HEK293 (cell line): ENCODE data around the gene ARL3.

ENCODE experiments used
- CTCF ChIA-PET: fragments of 350-600 bp; formaldehyde crosslinking; extraction: SDS; loops from one replicate; lab custom pipeline; 2021; ENCODE audit warnings: antibody characterized with exemption; lab: Yijun Ruan, JAX
- POLR2A ChIA-PET: fragments of 300-600 bp; formaldehyde crosslinking; extraction: SDS; loops from one replicate; lab custom pipeline; 2020; ENCODE audit warnings: antibody characterized with exemption, inconsistent platforms; lab: Yijun Ruan, JAX
- H3K27ac ChIP-seq: fragments of 200-500 bp; sonication (Bioruptor generic); 2 replicates; pipeline ENCODE4 v1.5.1; 2014; ENCODE audit warnings: low read depth, low read length, control low read depth, inconsistent platforms; ENCODE audit errors: extremely low read depth
- H3K36me3 ChIP-seq, 2 experiments: fragments of 200-500 bp in 1 of 2; sonication (Bioruptor generic) in 1 of 2; 1 replicate in 1 of 2; 2 replicates in 1 of 2; pipeline ENCODE4 v1.5.1; 2014 to 2017; ENCODE audit warnings: inconsistent platforms in 2 of 2, low read length in 2 of 2; ENCODE audit not compliant: control insufficient read depth in 2 of 2, insufficient read depth in 1 of 2
- H3K4me1 ChIP-seq: fragments of 200-500 bp; sonication (Bioruptor generic); 2 replicates; pipeline ENCODE4 v1.5.1; 2014; ENCODE audit warnings: mild to moderate bottlenecking, low read length, inconsistent platforms; ENCODE audit not compliant: control insufficient read depth, insufficient read depth
- H3K4me3 ChIP-seq: 2 replicates; pipeline ENCODE4 v1.5.1; 2011; ENCODE audit warnings: low read depth, mild to moderate bottlenecking, control low read depth, low read length, moderate library complexity
- H3K9me3 ChIP-seq: fragments of 200-500 bp; sonication (Bioruptor generic); 2 replicates; pipeline ENCODE4 v1.5.1; 2014; ENCODE audit warnings: low read depth, low read length, inconsistent platforms; ENCODE audit not compliant: control insufficient read depth, insufficient read depth
- PRDM2 ChIP-seq: fragments of 450-650 bp; formaldehyde crosslinking; IDR thresholded peaks from 2 replicates; pipeline ENCODE4 v1.5.1; 2016; ENCODE audit warnings: missing biosample characterization, missing genetic modification characterization, borderline replicate concordance
- TSHZ1 ChIP-seq: fragments of 450-650 bp; formaldehyde crosslinking; IDR thresholded peaks from 2 replicates; pipeline ENCODE4 v1.5.1; 2016; ENCODE audit warnings: missing biosample characterization, missing genetic modification characterization, borderline replicate concordance
- ZBTB1 ChIP-seq: fragments of 450-650 bp; formaldehyde crosslinking; IDR thresholded peaks from 2 replicates; pipeline ENCODE4 v1.5.1; 2016; ENCODE audit warnings: missing biosample characterization, missing genetic modification characterization
- ZBTB26 ChIP-seq: fragments of 450-650 bp; formaldehyde crosslinking; optimal IDR thresholded peaks from 2 replicates; pipeline ENCODE3; 2016; ENCODE audit warnings: missing biosample characterization, mild to moderate bottlenecking, missing genetic modification characterization
- ZNF175 ChIP-seq: fragments of 450-650 bp; formaldehyde crosslinking; IDR thresholded peaks from 2 replicates; pipeline ENCODE4 v1.5.1; 2016; ENCODE audit warnings: missing biosample characterization, missing genetic modification characterization
- ZNF184 ChIP-seq: fragments of 450-650 bp; IDR thresholded peaks from 2 replicates; pipeline ENCODE4 v1.5.1; 2018; ENCODE audit warnings: missing biosample characterization, mild to moderate bottlenecking, missing genetic modification characterization
- ZNF202 ChIP-seq: fragments of 450-650 bp; formaldehyde crosslinking; IDR thresholded peaks from 2 replicates; pipeline ENCODE4 v1.5.1; 2016; ENCODE audit warnings: missing biosample characterization, missing genetic modification characterization, borderline replicate concordance
- ZNF221 ChIP-seq: fragments of 450-650 bp; formaldehyde crosslinking; IDR thresholded peaks from 2 replicates; pipeline ENCODE4 v1.5.1; 2017; ENCODE audit warnings: missing biosample characterization, missing genetic modification characterization, borderline replicate concordance
- ZNF248 ChIP-seq: fragments of 450-650 bp; formaldehyde crosslinking; IDR thresholded peaks from 2 replicates; pipeline ENCODE4 v1.5.1; 2017; ENCODE audit warnings: missing biosample characterization, missing genetic modification characterization
- ZNF274 ChIP-seq, 2 experiments: fragments of 200-500 bp in 1 of 2; fragments of 450-650 bp in 1 of 2; sonication (Bioruptor generic) in 1 of 2; formaldehyde crosslinking in 1 of 2; IDR thresholded peaks; 2 replicates each; pipeline versions ENCODE4 v1.5.1 to v1.6.1; 2014 to 2016; ENCODE audit warnings: borderline replicate concordance in 1 of 2, inconsistent platforms in 1 of 2, low read length in 1 of 2, missing biosample characterization in 1 of 2, missing genetic modification characterization in 1 of 2
- ZNF354C ChIP-seq: fragments of 450-650 bp; formaldehyde crosslinking; IDR thresholded peaks from 2 replicates; pipeline ENCODE4 v1.5.1; 2016; ENCODE audit warnings: missing biosample characterization, missing genetic modification characterization, low read depth, borderline replicate concordance
- ZNF37A ChIP-seq: fragments of 450-650 bp; IDR thresholded peaks from 2 replicates; pipeline ENCODE4 v1.5.1; 2018; ENCODE audit warnings: missing biosample characterization, missing genetic modification characterization
- ZNF391 ChIP-seq: fragments of 450-650 bp; formaldehyde crosslinking; IDR thresholded peaks from 2 replicates; pipeline ENCODE4 v1.5.1; 2016; ENCODE audit warnings: low read depth, missing biosample characterization, missing genetic modification characterization, borderline replicate concordance
- ZNF558 ChIP-seq: fragments of 450-650 bp; formaldehyde crosslinking; IDR thresholded peaks from 2 replicates; pipeline ENCODE4 v1.5.1; 2016; ENCODE audit warnings: missing biosample characterization, missing genetic modification characterization
- ZNF645 ChIP-seq: fragments of 450-650 bp; formaldehyde crosslinking; IDR thresholded peaks from 2 replicates; pipeline ENCODE4; 2016; ENCODE audit warnings: missing biosample characterization, missing genetic modification characterization
- ZNF76 ChIP-seq: fragments of 450-650 bp; formaldehyde crosslinking; IDR thresholded peaks from 2 replicates; pipeline ENCODE4; 2016; ENCODE audit warnings: low read depth, missing biosample characterization, missing genetic modification characterization, borderline replicate concordance
- ZNF837 ChIP-seq: fragments of 450-650 bp; formaldehyde crosslinking; IDR thresholded peaks from 2 replicates; pipeline ENCODE4 v1.5.1; 2016; ENCODE audit warnings: missing biosample characterization, missing genetic modification characterization
- ZSCAN23 ChIP-seq: fragments of 450-650 bp; formaldehyde crosslinking; IDR thresholded peaks from 2 replicates; pipeline ENCODE4 v1.5.1; 2016; ENCODE audit warnings: missing biosample characterization, missing genetic modification characterization

The ARL3 gene

GRCh38 chr10:102633287-102633686 lies 80.9 kb downstream of the ARL3 start:
- no peaks in the 10 kb centered on the region for H3K9me3 ChIP-seq
- ChIA-PET POLR2A (interaction anchor here (1.3 kb wide), 1 partner anchor 9 kb away, joined by 3 read pairs; no protein-coding TSS in a partner anchor), CTCF (interaction anchor here (1.0 kb wide), 1 partner anchor 66 kb away, joined by 4 read pairs; no protein-coding TSS in a partner anchor)
- TF ChIP-seq ZNF76 (no peak), ZNF175 (no peak), ZNF645 (no peak), ZNF184 (no peak), ZBTB26 (tag by site-specific recombination) (no peak), ZNF558 (tag by site-specific recombination) (no peak), ZNF274 (IDR thresholded peaks at IDR 0.05; ENCODE audit: low read length) (no peak), ZNF274 (tag by site-specific recombination; IDR thresholded peaks at IDR 0.05; ENCODE audit: borderline replicate concordance) (no peak), ZNF37A (tag by site-specific recombination) (no peak), ZNF221 (tag by site-specific recombination) (no peak), ZSCAN23 (no peak), ZNF391 (tag by site-specific recombination) (no peak), ZNF837 (no peak), TSHZ1 (tag by site-specific recombination) (no peak), ZNF354C (tag by site-specific recombination) (no peak), PRDM2 (tag by site-specific recombination) (no peak), ZNF248 (tag by site-specific recombination) (no peak), ZBTB1 (tag by site-specific recombination) (no peak), ZNF202 (tag by site-specific recombination) (no peak)
- H3K4me3 ChIP-seq: no peak overlapping the region
- peaks cover 0 to 17% of the 10 kb centered on the region in 2 experiments; a peak in 1 of 3 replicates for H3K36me3 ChIP-seq
- H3K4me1 ChIP-seq: peaks cover under 1% of the 10 kb centered on the region; the same call in 1 of the 2 replicates
- no peak overlapping the region for H3K27ac ChIP-seq
